Erythroblast (primary cell): ENCODE data around the gene FERMT2.

ENCODE experiments used
- DNase-seq, 2 experiments: peaks; one replicate each; lab custom pipeline; 2025; lab: John Stamatoyannopoulos, UW
- GATA1 ChIP-seq: IDR thresholded peaks from 2 replicates; pipeline ENCODE4 v1.6.1; 2011; ENCODE audit warnings: low read depth, mild to moderate bottlenecking, control low read depth, low read length, moderate library complexity
- POLR2A ChIP-seq: IDR thresholded peaks from 2 replicates; pipeline ENCODE4 v1.6.1; 2011; ENCODE audit warnings: mild to moderate bottlenecking, low read length

The FERMT2 gene, protein sequence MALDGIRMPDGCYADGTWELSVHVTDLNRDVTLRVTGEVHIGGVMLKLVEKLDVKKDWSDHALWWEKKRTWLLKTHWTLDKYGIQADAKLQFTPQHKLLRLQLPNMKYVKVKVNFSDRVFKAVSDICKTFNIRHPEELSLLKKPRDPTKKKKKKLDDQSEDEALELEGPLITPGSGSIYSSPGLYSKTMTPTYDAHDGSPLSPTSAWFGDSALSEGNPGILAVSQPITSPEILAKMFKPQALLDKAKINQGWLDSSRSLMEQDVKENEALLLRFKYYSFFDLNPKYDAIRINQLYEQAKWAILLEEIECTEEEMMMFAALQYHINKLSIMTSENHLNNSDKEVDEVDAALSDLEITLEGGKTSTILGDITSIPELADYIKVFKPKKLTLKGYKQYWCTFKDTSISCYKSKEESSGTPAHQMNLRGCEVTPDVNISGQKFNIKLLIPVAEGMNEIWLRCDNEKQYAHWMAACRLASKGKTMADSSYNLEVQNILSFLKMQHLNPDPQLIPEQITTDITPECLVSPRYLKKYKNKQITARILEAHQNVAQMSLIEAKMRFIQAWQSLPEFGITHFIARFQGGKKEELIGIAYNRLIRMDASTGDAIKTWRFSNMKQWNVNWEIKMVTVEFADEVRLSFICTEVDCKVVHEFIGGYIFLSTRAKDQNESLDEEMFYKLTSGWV

DNA sequence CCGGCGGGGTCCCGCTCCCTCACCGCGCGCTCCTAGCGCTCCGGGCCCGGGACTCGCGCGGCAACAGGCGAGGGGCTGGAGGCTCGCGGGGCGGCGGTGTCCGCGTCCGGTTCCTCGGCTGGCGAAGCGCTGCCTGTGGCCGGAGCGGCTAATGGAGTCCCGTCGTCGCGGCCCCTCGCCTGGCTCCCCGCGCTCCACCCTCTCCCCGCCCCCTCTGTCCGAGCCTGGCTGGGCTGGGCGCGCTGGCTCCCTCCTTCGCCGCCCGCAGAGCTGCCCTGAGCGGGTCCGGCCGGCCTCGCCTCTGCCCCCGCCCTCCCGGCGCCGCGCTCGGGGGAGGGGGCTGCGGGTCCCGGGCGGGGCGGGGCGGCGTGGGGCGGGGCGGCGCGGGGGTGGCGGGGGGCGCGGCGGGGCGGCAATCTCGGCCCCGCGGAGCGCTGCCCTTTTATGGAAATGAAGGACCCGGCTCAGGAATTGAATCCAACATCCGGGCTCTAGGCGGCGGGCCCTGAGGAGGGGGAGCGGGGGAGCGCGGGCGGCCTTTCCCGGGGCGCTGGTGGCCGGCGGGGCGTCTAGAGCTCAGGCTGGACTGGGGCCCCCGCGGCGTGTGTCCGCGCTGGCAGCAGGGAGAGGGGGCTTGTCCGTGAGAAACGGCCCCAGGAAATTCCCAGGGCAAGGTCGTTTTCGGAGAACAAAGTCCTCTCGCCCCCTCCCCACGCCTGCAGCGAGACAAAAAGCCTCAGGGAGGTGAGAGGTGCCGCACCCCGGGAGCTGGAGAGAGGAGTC is at the start of gene FERMT2:
FERMT2 (minus strand) TSS at position 153 of the 783 bp plus-strand sequence. CDS start 482 bp downstream, outside the sequence.
- no peak for TF ChIP-seq POLR2A
- no peak for TF ChIP-seq GATA1
- peak; percentile 12 to 28 for DNase-seq

DNA sequence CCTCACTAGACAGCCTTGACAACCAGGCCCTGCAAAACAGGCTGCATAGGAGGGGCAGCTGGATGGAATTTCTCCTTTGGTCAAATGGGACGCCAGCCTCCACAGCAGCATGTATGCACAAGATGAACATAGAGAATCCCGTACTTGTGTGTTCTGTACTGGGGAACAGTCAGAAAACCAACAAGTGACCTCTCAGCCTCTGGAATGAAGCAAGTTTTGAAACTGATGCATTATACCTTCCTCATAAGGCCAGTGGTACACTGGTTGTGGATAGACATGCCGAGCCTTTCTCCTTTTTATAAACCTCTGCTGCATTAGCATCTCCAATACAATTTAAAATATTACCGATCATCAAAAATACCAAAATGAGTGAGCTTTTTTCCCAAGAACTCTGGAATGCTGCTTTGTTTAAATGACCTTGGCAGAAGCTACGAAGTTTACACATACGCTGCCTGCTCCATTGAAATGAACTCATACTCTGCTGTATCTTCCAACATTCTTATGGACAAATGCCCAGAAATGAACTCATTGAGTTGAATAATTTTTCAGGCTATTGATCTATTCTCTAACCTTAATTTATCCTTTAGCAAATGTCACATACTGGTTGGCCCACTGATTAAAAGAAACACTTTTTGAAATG is 47.6 kb upstream of the FERMT2 start:
- TF ChIP-seq POLR2A = no peak
- TF ChIP-seq GATA1 = no peak
- no peak for DNase-seq

DNA sequence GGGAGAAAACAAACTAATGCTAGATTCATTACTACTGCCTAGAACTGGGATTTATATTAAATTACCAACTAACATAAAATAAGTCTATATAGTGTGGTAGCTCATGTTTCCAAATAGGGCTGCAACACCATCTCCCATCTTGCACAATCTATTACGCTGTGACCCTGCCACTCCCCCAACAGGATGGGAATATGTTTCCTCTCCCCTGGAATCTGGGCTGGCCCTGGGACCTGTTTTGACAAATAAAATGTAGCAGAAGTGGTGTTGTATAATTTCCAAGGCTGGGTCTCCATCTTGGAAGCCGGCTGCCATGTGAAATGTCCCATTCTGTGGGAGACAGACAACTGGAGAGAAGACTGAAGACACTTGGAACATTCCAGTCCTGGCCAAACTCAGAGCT is 45.6 kb upstream of the FERMT2 start:
- no peak for TF ChIP-seq POLR2A
- no peak for TF ChIP-seq GATA1
- no peak for DNase-seq

DNA sequence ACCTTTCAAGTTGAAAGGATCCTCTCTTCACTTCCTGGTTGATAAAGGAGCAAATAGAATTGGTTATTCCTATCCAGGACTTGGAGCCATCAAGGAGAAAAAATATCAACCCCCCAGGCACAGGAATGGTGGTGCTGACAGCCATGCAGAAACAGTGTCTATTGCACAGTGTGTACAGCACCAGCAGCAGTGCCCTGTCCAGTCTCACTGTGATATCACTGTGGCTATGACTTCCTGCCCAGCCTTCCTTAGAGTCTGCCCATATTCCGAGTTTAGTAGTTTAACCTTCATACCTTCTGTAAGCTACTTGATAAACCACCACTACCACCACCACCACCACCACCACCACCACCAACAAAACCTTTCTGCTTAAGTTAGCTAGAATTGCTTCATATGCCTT is 45.1 kb upstream of the FERMT2 start:
- TF ChIP-seq POLR2A (no peak), GATA1 (no peak)
- DNase-seq = no peak

DNA sequence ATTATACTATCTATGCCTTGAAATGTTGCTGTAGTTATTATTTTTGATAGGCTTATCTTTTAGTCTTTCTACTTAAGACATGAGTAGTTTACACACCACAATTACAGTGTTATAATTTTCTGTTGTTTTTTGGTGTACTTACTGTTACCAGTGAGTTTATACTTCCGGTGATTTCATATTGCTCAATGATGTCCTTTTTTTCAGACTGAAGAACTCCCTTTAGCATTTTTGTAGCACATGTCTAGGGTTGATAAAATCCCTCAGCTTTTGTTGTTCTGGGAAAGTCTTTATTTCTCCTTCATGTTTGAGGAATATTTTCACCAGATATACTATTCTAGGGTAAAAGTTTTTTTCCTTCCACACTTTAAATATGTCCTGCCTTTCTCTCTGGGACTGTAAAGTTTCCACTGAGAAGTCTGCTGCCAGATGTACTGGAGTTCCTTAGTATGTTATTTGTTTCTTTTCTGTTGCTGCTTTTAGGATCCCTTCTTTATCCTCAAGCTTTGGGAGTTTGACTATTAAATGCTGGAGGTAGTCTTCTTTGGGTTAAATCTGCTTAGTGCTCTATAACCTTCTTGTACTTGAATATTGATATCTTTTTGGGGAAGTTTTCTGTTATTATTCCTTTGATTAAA is 41.5 kb upstream of the FERMT2 start:
- TF ChIP-seq GATA1 (no peak), POLR2A (no peak)
- no peak for DNase-seq

DNA sequence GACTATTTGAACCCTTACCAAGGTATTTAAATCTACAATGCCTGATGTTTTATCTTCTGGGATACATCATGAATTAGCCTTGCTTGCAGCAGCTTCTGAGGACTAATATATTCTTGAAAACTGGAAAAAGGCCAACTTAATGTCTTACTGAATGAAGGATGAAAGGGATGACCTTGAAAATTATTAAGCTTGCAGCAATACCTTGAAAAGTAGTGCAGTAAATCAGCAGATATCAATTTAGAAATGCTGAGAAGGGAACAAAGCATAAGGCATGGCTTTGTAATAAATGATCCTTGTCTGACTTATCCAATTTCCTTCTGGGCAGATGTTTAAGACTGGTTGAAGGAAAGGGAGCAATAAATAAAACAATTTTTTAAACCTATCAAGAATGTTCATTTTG is 37.3 kb upstream of the FERMT2 start:
- TF ChIP-seq POLR2A = no peak
- DNase-seq = no peak

DNA sequence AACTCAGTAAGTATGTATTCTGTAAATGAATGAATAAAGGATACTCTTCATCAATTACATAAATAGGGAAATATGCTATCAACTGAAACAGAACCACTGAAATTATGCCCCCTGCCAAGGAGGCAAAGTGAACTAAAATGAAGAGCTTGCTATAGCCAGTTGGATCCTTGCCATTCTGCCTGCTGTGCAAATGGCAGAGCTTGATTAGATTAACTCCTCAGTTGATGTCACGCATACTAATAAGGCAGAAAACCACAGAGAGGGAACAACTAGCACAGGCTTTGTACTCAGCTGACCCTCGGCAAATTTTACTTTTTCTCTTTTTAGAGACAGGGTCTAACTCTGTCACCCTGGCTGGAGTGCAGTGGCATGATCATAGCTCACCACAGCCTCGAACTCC is 36.7 kb upstream of the FERMT2 start:
- no peak for TF ChIP-seq GATA1
- TF ChIP-seq POLR2A = no peak
- peak; percentile 51 to 71 for DNase-seq

DNA sequence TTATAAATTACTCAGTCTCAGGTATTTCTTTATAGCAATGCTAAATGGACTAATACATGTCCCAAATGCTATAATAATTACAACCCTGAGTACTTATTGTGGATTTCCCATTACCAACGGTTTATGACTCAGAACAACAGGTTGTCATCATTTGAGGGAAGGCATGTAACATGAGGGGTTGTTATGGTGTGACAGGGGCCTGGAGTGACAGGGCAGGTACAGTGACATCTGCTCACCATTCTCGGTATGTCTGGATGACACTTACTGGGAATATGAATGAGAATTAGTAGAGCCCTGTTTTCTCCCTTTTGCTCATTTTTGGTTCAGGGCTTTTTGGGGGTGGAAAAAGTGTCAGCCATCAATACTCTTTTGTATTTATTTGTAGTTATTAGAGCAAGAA is 36.2 kb upstream of the FERMT2 start:
- no peak for TF ChIP-seq GATA1
- no peak for TF ChIP-seq POLR2A
- DNase-seq = no peak

DNA sequence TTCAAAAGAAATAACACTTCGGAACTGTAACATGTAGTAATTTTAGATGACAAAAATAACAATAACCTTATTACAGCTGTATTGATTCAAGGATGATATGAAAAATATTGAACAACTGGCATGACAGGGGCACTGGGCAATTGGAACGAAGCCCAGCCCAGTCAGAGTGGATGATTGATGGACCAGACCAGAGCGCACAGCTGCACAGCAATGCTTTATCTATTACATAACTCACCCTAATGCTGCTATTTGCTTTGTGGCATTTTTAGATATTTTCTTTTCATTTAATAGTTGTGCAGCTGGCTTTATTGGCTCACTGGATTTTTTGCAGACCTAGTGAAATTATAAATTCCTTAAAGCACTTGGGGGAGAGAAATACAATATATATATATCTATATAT is 26.9 kb upstream of the FERMT2 start:
- DNase-seq = no peak
- TF ChIP-seq GATA1 (no peak), POLR2A (no peak)

DNA sequence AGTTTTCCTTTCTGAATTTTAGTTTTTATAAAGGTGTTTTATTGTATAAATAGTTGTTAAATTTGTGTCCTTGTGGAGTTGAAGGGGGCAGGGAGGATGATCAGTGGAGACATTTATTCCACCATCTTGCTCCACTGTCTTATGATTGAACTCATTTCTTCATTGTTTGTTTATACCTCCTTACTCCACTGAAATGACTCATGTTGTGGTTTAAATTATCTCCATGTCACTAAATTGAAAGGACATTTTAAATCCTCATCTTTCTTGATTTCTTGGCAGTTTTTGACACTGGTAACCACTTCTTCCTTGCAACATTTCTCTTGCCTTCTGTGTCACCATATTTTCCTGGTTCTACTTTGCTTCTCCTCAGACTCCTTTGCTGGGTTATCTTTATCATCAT is 23.6 kb upstream of the FERMT2 start:
- no peak for DNase-seq
- no peak for TF ChIP-seq GATA1

DNA sequence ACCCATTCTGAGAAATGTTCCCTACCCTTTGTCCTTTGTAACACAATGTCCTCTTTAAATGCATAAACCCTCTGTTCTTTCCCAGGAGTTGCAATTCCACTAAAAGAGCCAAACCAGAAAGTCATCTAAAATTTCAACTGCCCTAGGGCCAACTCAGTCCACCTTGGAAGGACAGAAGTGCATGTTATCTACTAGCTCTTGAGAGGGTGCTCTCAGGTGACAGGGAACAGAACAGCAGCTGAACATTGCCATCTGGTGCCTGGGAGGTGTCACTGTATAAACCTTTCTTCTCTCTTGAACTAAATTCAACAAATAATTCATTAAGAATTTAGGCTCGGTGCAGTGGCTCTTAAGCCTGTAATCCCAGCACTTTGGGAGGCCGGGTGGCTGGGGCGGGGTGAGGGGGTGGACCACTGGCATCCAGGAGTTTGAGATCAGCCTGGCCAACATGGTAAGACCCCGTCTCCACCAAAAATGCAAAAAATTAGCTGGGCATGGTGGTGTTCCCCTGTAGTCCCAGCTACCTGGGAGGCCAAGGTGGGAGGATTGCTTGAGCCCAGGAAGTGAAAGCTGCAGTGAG is 10.3 kb upstream of the FERMT2 start:
- no peak for TF ChIP-seq GATA1
- no peak for TF ChIP-seq POLR2A
- peak; percentile 38 to 50 for DNase-seq

DNA sequence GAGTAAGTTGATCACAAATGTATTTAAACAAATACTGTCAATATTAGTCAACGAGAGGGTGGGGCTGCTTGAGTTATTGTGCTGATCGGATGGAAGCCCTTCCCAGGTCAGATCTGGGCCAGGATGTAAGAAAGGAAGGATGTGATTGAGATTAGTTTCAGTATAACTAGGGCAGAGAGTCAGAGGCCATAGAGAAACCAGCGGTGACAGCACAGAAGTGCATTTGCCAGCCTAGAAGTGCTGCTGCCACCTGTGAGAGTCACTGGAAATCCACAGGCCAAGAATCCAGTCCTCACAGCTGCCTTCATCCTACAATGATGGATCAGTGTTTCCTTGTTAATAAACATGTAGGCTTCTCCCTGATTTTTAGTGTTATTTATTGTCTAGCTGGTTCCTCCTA is 9.8 kb upstream of the FERMT2 start:
- DNase-seq = no peak
- no peak for TF ChIP-seq POLR2A
- TF ChIP-seq GATA1 = no peak
